Measurements from ENCODE around the gene PIP4P1.

Gene PIP4P1

DNA sequence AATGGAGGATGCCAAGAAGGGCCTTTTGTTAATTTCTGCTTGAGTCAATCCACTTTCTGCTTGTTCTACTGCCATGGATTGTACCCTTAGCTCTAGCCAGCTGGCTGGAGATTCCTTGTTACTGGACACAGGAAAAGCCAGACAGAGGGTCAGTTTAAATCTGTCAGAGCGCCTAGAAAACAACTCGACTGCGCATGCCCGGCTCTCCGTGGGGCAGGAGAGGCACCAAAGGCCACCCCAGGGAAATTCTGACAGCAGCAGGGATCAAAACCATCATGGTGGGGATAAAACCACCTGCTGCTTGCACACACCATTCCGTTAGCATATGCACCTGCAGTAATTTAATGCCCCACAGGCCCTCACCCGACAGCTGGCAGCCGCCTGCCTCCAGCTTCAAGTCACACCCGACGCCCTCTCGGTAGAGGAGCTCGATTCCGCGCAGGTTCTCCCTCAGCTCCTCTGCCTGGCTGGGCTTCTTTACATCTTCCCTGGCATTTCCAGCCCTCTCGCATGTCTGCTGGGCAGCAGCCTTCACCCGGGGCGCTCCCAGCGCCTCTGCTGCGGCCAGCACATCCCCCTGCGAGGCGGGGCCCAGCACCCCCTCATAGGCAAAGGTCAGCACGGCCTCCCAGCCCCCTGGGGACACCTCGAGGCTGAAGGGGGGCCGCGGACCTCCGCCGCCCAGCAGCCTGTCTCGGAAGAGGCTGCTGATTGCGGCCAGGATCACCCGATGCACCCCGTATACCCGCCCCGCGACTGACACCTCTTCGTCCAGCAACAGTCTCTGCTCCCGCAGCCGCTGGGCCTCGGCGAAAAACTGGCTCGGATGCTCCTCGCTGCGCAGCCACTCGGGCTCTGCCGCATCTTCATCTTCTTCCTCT is 26.3 kb downstream of the PIP4P1 start:
- CTCF ChIA-PET = no interaction called here
- DNase-seq (ENCODE audit: extremely low spot score) = no peak
- POLR2A ChIA-PET = interaction anchor here (0.5 to 3.8 kb wide), 3 partner anchors 19 to 27 kb away, joined by 3 to 12 read pairs (median 4); partner anchors contain the start of genes APEX1, OSGEP and PIP4P1
- no peak for TF ChIP-seq ELF4 (IDR thresholded peaks at IDR 0.05)
- no peak for TF ChIP-seq BHLHE40 (IDR thresholded peaks at IDR 0.05; ENCODE audit: borderline replicate concordance)
- TF ChIP-seq NFRKB (IDR thresholded peaks at IDR 0.05) = no peak
- no peak for TF ChIP-seq FOXA1 (IDR thresholded peaks at IDR 0.05)
- TF ChIP-seq HDGF (IDR thresholded peaks at IDR 0.05; ENCODE audit: borderline replicate concordance) = no peak
- TF ChIP-seq SUZ12 (IDR thresholded peaks at IDR 0.05) = no peak
- TF ChIP-seq SP1 (IDR thresholded peaks at IDR 0.05) = no peak
- no peak for TF ChIP-seq ARNT (IDR thresholded peaks at IDR 0.05)
- no peak for TF ChIP-seq ZNF384 (IDR thresholded peaks at IDR 0.05)
- TF ChIP-seq FOXM1 (IDR thresholded peaks at IDR 0.05; ENCODE audit: borderline replicate concordance) = no peak
- no peak for TF ChIP-seq CTBP1 (IDR thresholded peaks at IDR 0.05; ENCODE audit: borderline replicate concordance)
- TF ChIP-seq L3MBTL2 (conservative IDR thresholded peaks at IDR 0.05) = no peak
- TF ChIP-seq, protein P1, sequence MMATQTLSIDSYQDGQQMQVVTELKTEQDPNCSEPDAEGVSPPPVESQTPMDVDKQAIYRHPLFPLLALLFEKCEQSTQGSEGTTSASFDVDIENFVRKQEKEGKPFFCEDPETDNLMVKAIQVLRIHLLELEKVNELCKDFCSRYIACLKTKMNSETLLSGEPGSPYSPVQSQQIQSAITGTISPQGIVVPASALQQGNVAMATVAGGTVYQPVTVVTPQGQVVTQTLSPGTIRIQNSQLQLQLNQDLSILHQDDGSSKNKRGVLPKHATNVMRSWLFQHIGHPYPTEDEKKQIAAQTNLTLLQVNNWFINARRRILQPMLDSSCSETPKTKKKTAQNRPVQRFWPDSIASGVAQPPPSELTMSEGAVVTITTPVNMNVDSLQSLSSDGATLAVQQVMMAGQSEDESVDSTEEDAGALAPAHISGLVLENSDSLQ (IDR thresholded peaks at IDR 0.05) = no peak
- TF ChIP-seq TARDBP (IDR thresholded peaks at IDR 0.05) = no peak
- TF ChIP-seq FOXK2 (IDR thresholded peaks at IDR 0.05) = no peak

DNA sequence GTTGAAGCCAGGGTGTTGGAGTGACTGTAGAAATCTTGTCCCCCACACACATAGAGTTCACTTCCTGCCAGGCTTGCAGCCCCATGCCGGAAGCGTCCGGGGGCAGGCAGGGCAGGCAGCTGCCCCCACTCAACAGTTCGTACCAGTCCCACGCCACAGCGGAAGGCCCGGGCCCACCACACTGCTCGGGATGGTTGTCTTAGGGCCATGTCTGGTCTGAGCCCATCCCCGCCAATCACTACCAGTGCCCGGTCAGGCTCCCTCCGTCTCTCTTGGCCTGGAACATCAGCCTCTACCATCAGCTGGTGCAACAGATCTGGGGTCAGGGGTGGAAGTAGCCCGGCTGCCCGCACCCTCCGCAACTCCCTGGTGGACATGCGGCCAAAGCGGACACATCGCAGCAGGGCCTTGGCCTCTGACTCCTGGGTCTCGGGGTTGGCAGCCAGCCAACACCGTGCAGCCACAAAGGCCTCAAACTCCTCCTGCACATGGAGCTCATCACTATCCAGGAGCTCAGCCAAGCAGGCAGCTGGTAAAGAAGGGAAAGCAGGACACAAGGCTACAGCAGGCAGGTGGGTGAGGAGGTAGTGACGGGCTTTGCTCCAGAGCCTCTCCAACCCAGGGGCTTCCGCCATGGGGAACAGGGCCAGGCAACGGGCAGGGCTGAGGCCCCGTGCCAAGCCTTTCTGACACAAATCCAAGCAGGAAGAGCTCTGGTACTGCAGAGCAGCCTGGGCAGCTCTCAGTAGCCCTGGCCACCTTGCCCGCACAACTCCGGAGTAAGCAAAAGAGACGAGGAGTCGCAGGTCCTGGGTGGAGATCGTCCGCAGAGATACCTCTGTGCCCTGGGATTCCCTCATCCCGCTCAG is 31.2 kb downstream of the PIP4P1 start:
- POLR2A ChIA-PET = interaction anchor here (0.8 to 1.4 kb wide), 4 partner anchors 14 to 32 kb away, joined by 3 to 6 read pairs (median 3); partner anchors contain the start of genes APEX1, OSGEP and PIP4P1
- TF ChIP-seq BHLHE40 (IDR thresholded peaks at IDR 0.05; ENCODE audit: borderline replicate concordance) (no peak), ARNT (IDR thresholded peaks at IDR 0.05) (no peak), FOXM1 (IDR thresholded peaks at IDR 0.05; ENCODE audit: borderline replicate concordance) (no peak), SP1 (IDR thresholded peaks at IDR 0.05) (no peak), SUZ12 (IDR thresholded peaks at IDR 0.05) (no peak), TARDBP (IDR thresholded peaks at IDR 0.05) (no peak), ELF4 (IDR thresholded peaks at IDR 0.05) (no peak)
- TF ChIP-seq, protein P1 (IDR thresholded peaks at IDR 0.05) = no peak
- DNase-seq (ENCODE audit: extremely low spot score) = no peak
- CTCF ChIA-PET = no interaction called here

DNA sequence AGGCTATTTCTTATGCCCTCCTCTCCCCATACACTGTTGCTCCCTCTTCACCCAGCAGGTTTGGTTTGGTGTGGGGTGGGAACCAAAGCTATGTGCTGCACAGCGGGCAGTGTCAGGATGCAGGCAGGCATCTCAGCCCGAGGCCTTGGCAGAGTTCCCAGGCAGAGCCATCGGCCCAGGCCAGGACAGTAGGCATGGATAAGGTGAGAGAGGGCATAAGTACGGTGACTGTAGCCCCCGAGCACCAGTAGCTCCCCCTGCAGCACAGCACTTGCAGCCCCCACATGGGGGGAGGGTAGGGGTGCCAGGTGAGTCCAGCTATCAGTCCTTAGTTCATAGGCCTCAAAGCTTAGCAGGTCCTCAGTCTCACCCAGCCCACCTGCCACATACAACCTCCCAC is 32.4 kb downstream of the PIP4P1 start:
- ChIA-PET POLR2A (interaction anchor here (0.5 to 1.4 kb wide), 3 partner anchors 13 to 79 kb away, joined by 3 to 6 read pairs (median 3); partner anchors contain the start of genes APEX1 and OSGEP), CTCF (no interaction called here)
- no peak for DNase-seq (ENCODE audit: extremely low spot score)
- TF ChIP-seq ZNF384 (IDR thresholded peaks at IDR 0.05) (no peak), NFRKB (IDR thresholded peaks at IDR 0.05) (no peak), LEF1 (IDR thresholded peaks at IDR 0.05; ENCODE audit: borderline replicate concordance) (no peak), HDGF (IDR thresholded peaks at IDR 0.05; ENCODE audit: borderline replicate concordance) (no peak), CTBP1 (IDR thresholded peaks at IDR 0.05; ENCODE audit: borderline replicate concordance) (no peak), ARNT (IDR thresholded peaks at IDR 0.05) (no peak), ELF4 (IDR thresholded peaks at IDR 0.05) (no peak), BHLHE40 (IDR thresholded peaks at IDR 0.05; ENCODE audit: borderline replicate concordance) (no peak), FOXM1 (IDR thresholded peaks at IDR 0.05; ENCODE audit: borderline replicate concordance) (no peak), L3MBTL2 (conservative IDR thresholded peaks at IDR 0.05) (no peak), FOXK2 (IDR thresholded peaks at IDR 0.05) (no peak), FOXA1 (IDR thresholded peaks at IDR 0.05) (no peak), SP1 (IDR thresholded peaks at IDR 0.05) (no peak), TARDBP (IDR thresholded peaks at IDR 0.05) (no peak), SUZ12 (IDR thresholded peaks at IDR 0.05) (no peak)
- TF ChIP-seq, protein P1 (IDR thresholded peaks at IDR 0.05) = no peak

DNA sequence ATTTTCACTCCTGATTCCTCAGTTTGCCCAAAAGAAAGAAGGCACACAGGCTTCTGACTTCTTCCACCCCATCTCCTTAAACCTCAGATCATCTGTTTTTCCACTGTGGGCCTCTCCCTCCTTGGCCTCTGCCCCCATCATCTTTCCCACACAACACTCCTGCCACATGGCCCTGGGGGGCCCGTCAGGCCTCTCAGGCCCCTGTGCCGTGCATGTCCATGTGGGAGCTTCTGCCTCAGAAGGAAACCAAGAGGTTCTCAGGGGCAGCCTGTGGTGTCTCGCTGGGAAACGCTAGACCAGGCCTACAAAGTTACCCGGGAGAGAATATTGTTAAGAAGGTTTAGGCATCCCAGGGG is 33.2 kb downstream of the PIP4P1 start:
- no peak for DNase-seq (ENCODE audit: extremely low spot score)
- ChIA-PET POLR2A (no interaction called here), CTCF (no interaction called here)
- TF ChIP-seq CTBP1 (IDR thresholded peaks at IDR 0.05; ENCODE audit: borderline replicate concordance) = no peak
- TF ChIP-seq, protein P1 (IDR thresholded peaks at IDR 0.05) = no peak
- no peak for TF ChIP-seq L3MBTL2 (conservative IDR thresholded peaks at IDR 0.05)
- no peak for TF ChIP-seq ZNF384 (IDR thresholded peaks at IDR 0.05)
- TF ChIP-seq ELF4 (IDR thresholded peaks at IDR 0.05) = no peak
- TF ChIP-seq FOXK2 (IDR thresholded peaks at IDR 0.05) = no peak
- TF ChIP-seq HDGF (IDR thresholded peaks at IDR 0.05; ENCODE audit: borderline replicate concordance) = no peak
- TF ChIP-seq SUZ12 (IDR thresholded peaks at IDR 0.05) = no peak

Measured in HEK293T (cell line).